Measurements from ENCODE around the gene RERE.

DNA sequence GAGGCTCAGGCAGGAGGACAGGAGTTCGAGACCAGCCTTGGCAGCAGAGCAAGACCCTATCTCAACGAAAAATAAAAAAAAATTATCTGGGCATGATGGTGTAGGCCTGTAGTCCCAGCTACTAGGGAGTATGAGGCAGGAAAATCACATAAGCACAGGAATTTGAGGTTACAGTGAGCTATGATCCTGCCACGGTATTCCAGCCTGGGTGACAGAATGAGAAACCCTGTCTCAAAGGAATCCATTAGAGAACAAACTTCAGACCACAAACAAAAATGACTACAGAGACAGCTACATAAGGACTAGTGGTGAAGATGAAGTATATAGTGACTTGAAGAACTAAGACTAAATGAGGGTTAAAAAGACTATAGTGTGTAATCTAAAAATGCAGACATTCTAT lies 233.1 kb downstream of the RERE start:
- TF ChIP-seq CTCF (IDR thresholded peaks at IDR 0.05; ENCODE audit: poor library complexity) (no peak), EZH2 (IDR thresholded peaks at IDR 0.05; ENCODE audit: borderline replicate concordance) (no peak)

Data from hepatocyte (in vitro differentiated cells).